Measurements from ENCODE around the gene IL1R1.

DNA sequence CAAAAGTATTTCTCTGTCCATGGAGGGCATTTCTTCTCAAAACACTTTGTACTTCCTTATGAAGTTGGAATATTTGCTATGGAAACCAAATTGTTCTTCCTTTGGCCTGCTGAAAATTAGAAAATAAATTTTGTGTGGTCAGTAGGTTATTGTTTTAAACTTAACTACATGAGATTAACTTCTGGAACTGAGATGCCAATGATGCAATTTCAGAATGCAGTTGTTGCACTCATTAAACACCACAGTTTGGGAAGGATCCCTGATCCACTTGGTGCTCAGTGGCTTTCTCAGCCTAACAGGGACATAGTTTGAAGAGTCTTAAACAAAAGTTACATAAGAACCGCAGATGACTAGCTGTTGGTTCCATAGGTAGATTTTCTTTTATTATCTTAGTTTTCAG, 23.3 kb upstream of the IL1R1 start:
- TF ChIP-seq POLR2AphosphoS5 (IDR thresholded peaks at IDR 0.05), result no peak
- TF ChIP-seq, protein P1, sequence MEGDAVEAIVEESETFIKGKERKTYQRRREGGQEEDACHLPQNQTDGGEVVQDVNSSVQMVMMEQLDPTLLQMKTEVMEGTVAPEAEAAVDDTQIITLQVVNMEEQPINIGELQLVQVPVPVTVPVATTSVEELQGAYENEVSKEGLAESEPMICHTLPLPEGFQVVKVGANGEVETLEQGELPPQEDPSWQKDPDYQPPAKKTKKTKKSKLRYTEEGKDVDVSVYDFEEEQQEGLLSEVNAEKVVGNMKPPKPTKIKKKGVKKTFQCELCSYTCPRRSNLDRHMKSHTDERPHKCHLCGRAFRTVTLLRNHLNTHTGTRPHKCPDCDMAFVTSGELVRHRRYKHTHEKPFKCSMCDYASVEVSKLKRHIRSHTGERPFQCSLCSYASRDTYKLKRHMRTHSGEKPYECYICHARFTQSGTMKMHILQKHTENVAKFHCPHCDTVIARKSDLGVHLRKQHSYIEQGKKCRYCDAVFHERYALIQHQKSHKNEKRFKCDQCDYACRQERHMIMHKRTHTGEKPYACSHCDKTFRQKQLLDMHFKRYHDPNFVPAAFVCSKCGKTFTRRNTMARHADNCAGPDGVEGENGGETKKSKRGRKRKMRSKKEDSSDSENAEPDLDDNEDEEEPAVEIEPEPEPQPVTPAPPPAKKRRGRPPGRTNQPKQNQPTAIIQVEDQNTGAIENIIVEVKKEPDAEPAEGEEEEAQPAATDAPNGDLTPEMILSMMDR (IDR thresholded peaks at IDR 0.05 in 8 of 11, conservative IDR thresholded peaks at IDR 0.05 in 3 of 11), result no peak

All from spleen (tissue), 7 donors.